ENCODE measurements around the gene CRISP2. TPM values are rescaled to one million over a fixed set of nuclear protein-coding genes. Genes with fewer than 3 reads are reported as not detected.
"Not testable (repeated sequence)": the region's sequence is repeated elsewhere in the genome, so short reads cannot be mapped to it uniquely, and the experiment has no call there.

The CRISP2 gene
- total RNA-seq, 4 donors from 2014 or later = not detected

DNA sequence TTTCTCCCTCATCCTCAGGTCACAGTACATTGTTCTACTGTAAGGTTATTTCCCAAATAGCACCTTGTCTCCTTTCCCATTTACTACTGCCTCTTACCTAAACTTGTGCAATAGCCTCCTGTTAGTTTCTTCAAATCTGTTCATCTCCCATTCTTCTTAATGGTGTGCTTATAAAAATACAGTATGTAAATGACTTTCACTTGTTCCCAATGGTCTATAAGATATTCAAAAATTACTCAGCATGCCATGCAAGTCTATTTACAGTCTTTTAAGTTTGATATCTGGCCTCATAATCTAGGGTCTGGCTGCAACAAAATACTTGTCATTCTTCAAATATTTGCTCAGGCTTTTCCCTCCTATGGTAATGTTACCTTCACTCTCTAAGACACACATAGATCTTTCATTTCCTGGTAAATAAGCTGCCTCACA is 45.2 kb downstream of the CRISP2 start:
- TF ChIP-seq CTCF (IDR thresholded peaks at IDR 0.05) (no peak), POLR2A (IDR thresholded peaks at IDR 0.05) (no peak)
- no peak for DNase-seq
- H3K9me3 ChIP-seq = peaks cover 0 to 2% of the 10 kb centered on the region in 2 donors
- H3K4me3 ChIP-seq = no peak overlapping the region
- H3K4me1 ChIP-seq = no peaks in the 10 kb centered on the region
- no peaks in the 10 kb centered on the region for H3K27me3 ChIP-seq
- intact Hi-C loops (cut with DNase I; ENCODE audit: low total_unique reads) = no loop called here
- no peak overlapping the region for H3K27ac ChIP-seq
- H3K36me3 ChIP-seq = no peaks in the 10 kb centered on the region

DNA sequence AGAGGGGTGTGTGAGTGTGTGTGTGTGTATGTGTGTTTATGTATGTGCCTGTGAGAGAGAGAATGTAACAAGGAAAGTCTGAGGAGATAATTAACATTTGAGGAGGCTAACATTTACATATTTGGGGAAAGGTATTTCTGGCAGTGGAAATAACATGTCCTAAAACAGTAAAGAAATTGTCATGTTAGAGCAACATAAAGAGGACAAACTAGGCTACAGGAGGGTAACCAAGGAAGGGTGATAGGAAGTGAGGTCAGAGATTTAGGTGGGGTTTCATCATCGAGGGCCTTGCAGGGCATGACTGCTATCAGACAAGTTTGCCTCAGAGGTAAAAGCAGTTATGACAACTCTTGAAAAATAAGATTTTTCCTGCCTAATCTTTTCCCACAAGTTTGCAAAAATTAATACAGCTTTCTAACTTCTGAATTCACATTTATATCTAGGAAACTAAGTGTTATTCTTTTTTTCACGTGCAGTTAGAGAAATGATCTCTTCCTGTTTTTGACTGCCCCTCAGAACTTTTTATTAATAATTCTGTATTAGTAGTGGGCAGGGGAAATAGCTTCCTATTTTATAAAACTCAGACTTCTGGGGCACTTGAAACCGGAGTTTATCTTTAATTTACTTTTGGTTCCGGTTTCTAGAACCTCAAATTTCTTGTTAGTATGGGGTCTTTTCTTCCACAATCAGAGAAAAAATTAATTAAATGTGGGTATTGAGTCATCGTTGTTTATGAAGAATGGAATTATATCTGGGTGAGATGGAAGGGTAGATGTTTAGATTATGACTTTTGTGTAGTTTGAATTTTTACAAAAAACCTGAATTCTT is 46.2 kb downstream of the CRISP2 start:
- TF ChIP-seq CTCF (IDR thresholded peaks at IDR 0.05) = no peak
- no peak for TF ChIP-seq POLR2A (IDR thresholded peaks at IDR 0.05)
- H3K4me1 ChIP-seq = no peaks in the 10 kb centered on the region
- no peak overlapping the region for H3K4me3 ChIP-seq
- no peak overlapping the region for H3K27ac ChIP-seq
- peaks cover 0 to 2% of the 10 kb centered on the region in 2 donors for H3K9me3 ChIP-seq
- intact Hi-C loops (cut with DNase I; ENCODE audit: low total_unique reads) = no loop called here
- no peaks in the 10 kb centered on the region for H3K27me3 ChIP-seq
- H3K36me3 ChIP-seq = no peaks in the 10 kb centered on the region
- no peak for DNase-seq

- Histone ChIP-seq H3K36me3 (no peaks in the 10 kb centered on the region), H3K27me3 (no peaks in the 10 kb centered on the region), H3K27ac (no peak overlapping the region), H3K4me3 (no peak overlapping the region), H3K9me3 (no peaks in the 10 kb centered on the region), H3K4me1 (no peaks in the 10 kb centered on the region)
- no peak for DNase-seq
- TF ChIP-seq CTCF (IDR thresholded peaks at IDR 0.05) (no peak), POLR2A (IDR thresholded peaks at IDR 0.05) (no peak)
- intact Hi-C loops (cut with DNase I; ENCODE audit: low total_unique reads) = no loop called here
Measured at GRCh38 chr6:49666480-49666879, 46.9 kb downstream of the CRISP2 start.

GRCh38 chr6:49664817-49665216 is 48.5 kb downstream of the CRISP2 start:
- Histone ChIP-seq H3K27me3 (no peaks in the 10 kb centered on the region), H3K36me3 (no peaks in the 10 kb centered on the region), H3K4me1 (no peaks in the 10 kb centered on the region), H3K27ac (no peak overlapping the region), H3K4me3 (no peak overlapping the region), H3K9me3 (no peaks in the 10 kb centered on the region)
- no peak for TF ChIP-seq CTCF (IDR thresholded peaks at IDR 0.05)
- no peak for TF ChIP-seq POLR2A (IDR thresholded peaks at IDR 0.05)
- intact Hi-C loops (cut with DNase I; ENCODE audit: low total_unique reads) = no loop called here
- no peak for DNase-seq

DNA sequence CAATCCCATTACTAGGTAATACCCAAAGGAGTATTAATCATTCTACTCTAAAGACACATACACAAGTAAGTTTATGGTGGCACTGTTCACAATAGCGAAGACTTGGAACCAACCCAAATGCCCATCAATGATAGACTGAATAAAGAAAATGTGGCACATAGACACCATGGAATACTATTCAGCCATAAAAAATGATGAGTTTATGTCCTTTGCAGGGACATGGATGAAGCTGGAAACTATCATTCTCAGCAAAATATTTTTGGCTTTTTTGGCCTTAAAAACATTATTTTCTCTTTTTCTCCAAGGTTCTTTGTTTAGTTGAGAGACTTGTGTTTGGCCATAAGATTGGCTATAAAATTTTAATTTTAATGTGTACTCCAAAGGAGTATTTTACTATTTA is 49.3 kb downstream of the CRISP2 start:
- DNase-seq; H3K27ac ChIP-seq; H3K27me3 ChIP-seq; intact Hi-C loops (cut with DNase I; ENCODE audit: low total_unique reads); H3K4me3 ChIP-seq; H3K4me1 ChIP-seq; H3K9me3 ChIP-seq; H3K36me3 ChIP-seq: not testable (repeated sequence)
